CD14-positive monocyte (primary cell): Measurements from ENCODE around the gene PIP5K1B. TPM values are rescaled to one million over a fixed set of nuclear protein-coding genes. Genes with fewer than 3 reads are reported as not detected.

ENCODE experiments used
- DNase-seq, 3 donors: peaks; one replicate each; pipeline ENCODE4 v3.0.0-alpha.2; 2011 to 2022
- H2AFZ ChIP-seq: 2 replicates; pipeline ENCODE4 v1.6.0; 2012; ENCODE audit warnings: mild to moderate bottlenecking, low read depth, low read length, inconsistent platforms; ENCODE audit not compliant: insufficient read depth, poor library complexity, severe bottlenecking
- H3K27ac ChIP-seq, 2 donors: 1 replicate in 1 of 2; 2 replicates in 1 of 2; pipeline ENCODE4 v1.5.1; 2012 to 2013; ENCODE audit warnings: low read length in 2 of 2, control low read depth in 1 of 2, inconsistent platforms in 1 of 2, low read depth in 1 of 2, mild to moderate bottlenecking in 1 of 2
- H3K27me3 ChIP-seq, 2 donors: one replicate each; pipeline versions ENCODE4 v1.6.0 to v1.6.1; 2011 to 2013; ENCODE audit warnings: low read length in 2 of 2; ENCODE audit not compliant: control insufficient read depth in 2 of 2, insufficient read depth in 2 of 2
- H3K36me3 ChIP-seq, 2 donors: replicated peaks in 1 of 2; 1 replicate in 1 of 2; 2 replicates in 1 of 2; pipeline versions ENCODE4 v1.5.1 to v1.6.1; 2012 to 2013; ENCODE audit warnings: low read length in 2 of 2, control low read depth in 1 of 2, inconsistent platforms in 1 of 2, mild to moderate bottlenecking in 1 of 2; ENCODE audit not compliant: insufficient read depth in 2 of 2, control insufficient read depth in 1 of 2
- H3K4me1 ChIP-seq, 2 donors: 1 replicate in 1 of 2; 2 replicates in 1 of 2; pipeline versions ENCODE4 v1.5.1 to v1.6.1; 2012 to 2013; ENCODE audit warnings: low read length in 2 of 2, control low read depth in 1 of 2, inconsistent platforms in 1 of 2, mild to moderate bottlenecking in 1 of 2, moderate library complexity in 1 of 2; ENCODE audit not compliant: insufficient read depth in 2 of 2, control insufficient read depth in 1 of 2
- H3K4me2 ChIP-seq: replicated peaks from 2 replicates; pipeline ENCODE3; 2012; ENCODE audit warnings: low read length, moderate library complexity, mild to moderate bottlenecking; ENCODE audit not compliant: poor library complexity, severe bottlenecking; ENCODE audit errors: extremely low read depth
- H3K4me3 ChIP-seq, 3 experiments: fragments of 200-600 bp in 1 of 3; sonication (generic) in 1 of 3; replicated peaks in 1 of 3; 1 replicate in 2 of 3; 2 replicates in 1 of 3; pipeline ENCODE4 v1.5.1; 2011 to 2013; ENCODE audit warnings: low read length in 3 of 3, mild to moderate bottlenecking in 3 of 3, control low read depth in 2 of 3, low read depth in 2 of 3, inconsistent platforms in 1 of 3, moderate library complexity in 1 of 3
- H3K79me2 ChIP-seq: 2 replicates; pipeline ENCODE4 v1.6.0; 2012; ENCODE audit warnings: mild to moderate bottlenecking, control low read depth, inconsistent platforms, low read length, moderate library complexity; ENCODE audit not compliant: insufficient read depth
- H3K9ac ChIP-seq: 2 replicates; pipeline ENCODE4 v1.6.0; 2017; ENCODE audit warnings: low read length, mild to moderate bottlenecking; ENCODE audit not compliant: insufficient read depth, poor library complexity, severe bottlenecking
- H3K9me3 ChIP-seq, 2 donors: replicated peaks in 1 of 2; 1 replicate in 1 of 2; 2 replicates in 1 of 2; pipeline versions ENCODE4 v1.5.1 to v1.6.1; 2012 to 2013; ENCODE audit warnings: low read length in 2 of 2, control low read depth in 1 of 2; ENCODE audit not compliant: control insufficient read depth in 1 of 2, insufficient read depth in 1 of 2
- H4K20me1 ChIP-seq: 2 replicates; pipeline ENCODE4 v1.6.0; 2012; ENCODE audit warnings: mild to moderate bottlenecking, low read length, control low read depth, moderate library complexity; ENCODE audit not compliant: insufficient read depth
- H3K27ac Mint-ChIP-seq, 7 donors: one replicate each; pipeline ENCODE4 v1.8.0; 2020; ENCODE audit warnings: mild to moderate bottlenecking in 7 of 7, mixed read lengths in 7 of 7, moderate library complexity in 6 of 7, inconsistent platforms in 2 of 7
- H3K27me3 Mint-ChIP-seq, 3 donors: one replicate each; pipeline ENCODE4 v1.8.0; 2021 to 2022; ENCODE audit warnings: low read depth in 3 of 3, mild to moderate bottlenecking in 3 of 3, mixed read lengths in 3 of 3, moderate library complexity in 3 of 3, inconsistent platforms in 1 of 3
- H3K36me3 Mint-ChIP-seq, 2 donors: one replicate each; pipeline ENCODE4 v1.8.0; 2020; ENCODE audit warnings: mixed read lengths in 2 of 2, inconsistent platforms in 1 of 2, mild to moderate bottlenecking in 1 of 2
- H3K4me1 Mint-ChIP-seq: one replicate; pipeline ENCODE4 v1.8.0; 2020; ENCODE audit warnings: mild to moderate bottlenecking, mixed read lengths
- H3K4me3 Mint-ChIP-seq, 2 donors: one replicate each; pipeline ENCODE4 v1.8.0; 2020; ENCODE audit warnings: mild to moderate bottlenecking in 2 of 2, mixed read lengths in 2 of 2, moderate library complexity in 1 of 2
- H3K9me3 Mint-ChIP-seq, 7 donors: one replicate each; pipeline ENCODE4 v1.8.0; 2020 to 2022; ENCODE audit warnings: mixed read lengths in 7 of 7, mild to moderate bottlenecking in 6 of 7, moderate library complexity in 6 of 7, inconsistent platforms in 2 of 7
- CTCF ChIP-seq: fragments of 200-600 bp; IDR thresholded peaks from one replicate; pipeline ENCODE4 v1.8.0; 2022; ENCODE audit warnings: antibody characterized with exemption, mild to moderate bottlenecking
- WGBS: methylation state at CpG from one replicate; pipeline ENCODE4 v1.1.5; 2013; ENCODE audit warnings: missing lambda C conversion rate; ENCODE audit not compliant: insufficient coverage; 5-methylcytosine and 5-hydroxymethylcytosine counted together
- intact Hi-C, 2 donors: fragments of 100-400 bp; cut with micrococcal nuclease; formaldehyde crosslinking; loops; one replicate each; pipeline versions ENCODE4 v1.15.0 to v1.15.1; 2023
- polyA plus RNA-seq, 3 donors: library from polyadenylated mRNA; depleted of rRNA in 1 of 3; unstranded in 2 of 3; stranded (reverse) in 1 of 3; fragments of 300-500 nt in 2 of 3; fragments of >200 nt in 1 of 3; fragmentation: Illumina TruSeq in 2 of 3; gene quantifications; 1 replicate in 2 of 3; 2 replicates in 1 of 3; pipeline ENCODE4 v1.2.3, GENCODE V29; 2012 to 2021

The PIP5K1B gene
- polyA plus RNA-seq, 3 donors, result 0.18 to 4.1 (median 0.87) TPM

- no peaks in the 10 kb centered on the region for H3K9me3 ChIP-seq
- 95% methylated on average over 5 of the region's 5 CpGs for WGBS
- H3K79me2 ChIP-seq, result peaks cover 35% of the 10 kb centered on the region
- peaks cover 34 to 44% of the 10 kb centered on the region in 2 donors for H3K4me1 ChIP-seq
- no peak overlapping the region for H3K4me3 Mint-ChIP-seq
- H3K4me2 ChIP-seq, result peak overlapping the region; percentile 75
- H3K27ac ChIP-seq, result peak overlapping the region in 1 of 2 donors; percentile 100
- H4K20me1 ChIP-seq, result peaks cover 6% of the 10 kb centered on the region
- H3K27me3 ChIP-seq, result no peaks in the 10 kb centered on the region
- no peak for TF ChIP-seq CTCF
- H3K36me3 Mint-ChIP-seq, result no peaks in the 10 kb centered on the region
- intact Hi-C loops, result no loop called here
- H3K4me1 Mint-ChIP-seq, result peaks cover 6% of the 10 kb centered on the region
- peak overlapping the region in 1 of 3 experiments; percentile 89 for H3K4me3 ChIP-seq
- DNase-seq, result no peak
- H3K9ac ChIP-seq, result no peak overlapping the region
- peak overlapping the region; percentile 98 for H2AFZ ChIP-seq
- no peaks in the 10 kb centered on the region for H3K36me3 ChIP-seq
- no peaks in the 10 kb centered on the region for H3K9me3 Mint-ChIP-seq
- no peaks in the 10 kb centered on the region for H3K27me3 Mint-ChIP-seq
- H3K27ac Mint-ChIP-seq, result no peak overlapping the region
These were observed 73.6 kb downstream of the PIP5K1B start for GRCh38 chr9:68778635-68779034.

- no peaks in the 10 kb centered on the region for H3K27me3 Mint-ChIP-seq
- no peak overlapping the region for H3K27ac Mint-ChIP-seq
- H3K4me1 Mint-ChIP-seq, result peaks cover 6% of the 10 kb centered on the region
- peak; percentile 90 to 96 (median 96) for DNase-seq
- Histone ChIP-seq H3K36me3 (no peaks in the 10 kb centered on the region), H3K4me1 (peaks cover 37 to 46% of the 10 kb centered on the region in 2 donors), H3K9ac (peak overlapping the region; percentile 95), H2AFZ (peak overlapping the region; percentile 98), H3K79me2 (peaks cover 40% of the 10 kb centered on the region), H4K20me1 (peaks cover 6% of the 10 kb centered on the region), H3K4me2 (peak overlapping the region; percentile 75), H3K27me3 (no peaks in the 10 kb centered on the region), H3K4me3 (peak overlapping the region; percentile 60 to 89 (median 63)), H3K27ac (peak overlapping the region; percentile 95 to 100), H3K9me3 (no peaks in the 10 kb centered on the region)
- intact Hi-C loops, result loop anchor here in 1 of 2 donors (5.0 to 10.0 kb wide), 2 partner anchors 75 to 218 kb away; partner anchors contain the start of gene PIP5K1B
- H3K9me3 Mint-ChIP-seq, result no peaks in the 10 kb centered on the region
- no peaks in the 10 kb centered on the region for H3K36me3 Mint-ChIP-seq
- H3K4me3 Mint-ChIP-seq, result no peak overlapping the region
- TF ChIP-seq CTCF, result peak; percentile 18
- WGBS, result under 1% methylated on average over 63 of the region's 65 CpGs
These were observed 74.7 kb downstream of the PIP5K1B start for GRCh38 chr9:68779558-68780379.
